NCI-H2107 treated with DMSO at 0.1 percent for 48 hours (cell line): ENCODE measurements around the gene LRMDA.
"Not testable (repeated sequence)": the region's sequence is repeated elsewhere in the genome, so short reads cannot be mapped to it uniquely, and the experiment has no call there.

Source experiments
- DNase-seq: peaks from one replicate; lab custom pipeline; 2025; ENCODE audit not compliant: unreplicated experiment; lab: John Stamatoyannopoulos, UW

LRMDA gene

DNA sequence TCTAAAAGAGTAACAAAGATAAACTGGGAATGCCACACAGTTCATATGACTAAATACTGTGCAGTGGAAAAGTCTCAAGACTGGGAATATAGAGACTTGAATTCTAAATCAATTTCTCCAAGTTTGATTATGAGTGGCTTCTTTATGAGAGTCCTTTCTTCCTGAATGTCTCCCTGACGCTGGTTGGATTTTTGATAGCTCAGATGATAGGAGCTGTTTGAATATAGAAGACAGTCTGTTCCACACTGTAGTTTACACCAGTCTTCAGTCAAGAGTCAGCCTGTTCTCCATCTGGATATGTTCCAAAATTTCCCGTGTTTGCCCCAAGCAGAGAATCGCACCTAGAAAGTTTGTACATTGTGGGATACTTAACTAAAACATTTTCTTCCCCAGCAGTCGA lies 173.7 kb downstream of the LRMDA start:
- no peak for DNase-seq

- not testable (repeated sequence) for DNase-seq
These were observed 174.4 kb downstream of the LRMDA start for GRCh38 chr10:75605795-75606194.

- no peak for DNase-seq
These were observed 174.9 kb downstream of the LRMDA start for GRCh38 chr10:75606203-75606779.

DNA sequence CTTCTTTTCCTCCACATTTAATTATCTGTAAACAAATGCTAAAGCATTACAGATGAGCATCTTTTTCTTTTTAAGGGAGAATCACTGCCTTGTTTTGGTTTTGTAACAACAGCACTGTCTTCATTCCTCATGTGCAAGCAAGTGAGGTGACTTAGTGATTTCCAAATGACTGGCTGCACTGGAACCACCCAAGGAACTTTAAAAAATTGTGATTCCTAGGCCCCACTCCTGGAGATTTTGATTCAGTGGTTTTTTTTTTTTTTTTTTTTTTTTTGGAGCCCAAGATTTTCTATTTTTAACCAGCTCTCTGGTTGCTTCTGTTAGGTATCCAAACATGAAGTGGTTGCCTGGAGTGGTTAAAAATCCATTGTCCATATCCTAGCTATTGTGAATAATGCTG lies 176.2 kb downstream of the LRMDA start:
- no peak for DNase-seq

DNA sequence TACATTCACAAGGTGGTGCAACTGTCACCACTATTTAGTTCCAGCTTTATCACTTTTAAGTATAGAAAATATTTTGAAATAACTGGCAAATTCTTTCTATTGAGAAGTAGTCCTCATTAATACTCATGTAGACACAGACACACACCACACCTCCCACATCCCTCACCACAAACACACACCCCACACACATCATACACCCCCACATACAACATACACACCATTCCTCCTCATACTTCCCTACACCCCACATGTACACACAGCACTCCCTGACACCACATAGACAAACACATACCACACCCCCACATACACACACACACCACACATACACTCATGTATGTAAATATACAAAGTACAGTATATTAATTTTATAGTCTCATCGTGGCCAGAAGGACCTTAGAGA lies 178.8 kb downstream of the LRMDA start:
- no peak for DNase-seq

GRCh38 chr10:75611172-75611992 lies 180.0 kb downstream of the LRMDA start:
- no peak for DNase-seq

GRCh38 chr10:75611993-75612372 lies 180.6 kb downstream of the LRMDA start:
- no peak for DNase-seq

- no peak for DNase-seq
These were observed 181.7 kb downstream of the LRMDA start for GRCh38 chr10:75612904-75613684.

GRCh38 chr10:75613685-75614504 lies 182.5 kb downstream of the LRMDA start:
- DNase-seq, result no peak

DNA sequence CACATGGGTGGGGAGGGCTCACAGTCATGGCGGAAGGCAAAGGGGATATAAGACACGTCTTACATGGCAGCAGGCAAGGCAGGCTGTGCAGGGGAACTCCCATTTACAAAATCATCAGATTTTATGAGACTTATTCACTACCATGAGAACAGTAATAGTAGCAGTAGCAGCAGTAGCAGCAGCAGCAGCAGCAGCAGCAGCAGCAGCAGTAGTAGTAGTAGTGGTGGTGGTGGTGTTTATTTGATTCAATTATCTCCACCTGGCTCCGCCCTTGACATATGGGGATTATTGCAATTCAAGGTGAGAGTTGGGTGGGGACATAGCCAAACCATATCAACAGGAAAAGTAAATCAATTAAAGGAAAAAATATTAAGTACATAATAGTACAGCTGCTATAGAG lies 184.7 kb downstream of the LRMDA start:
- no peak for DNase-seq

- no peak for DNase-seq
These were observed 185.6 kb downstream of the LRMDA start for GRCh38 chr10:75616874-75617478.

- DNase-seq, result no peak
These were observed 186.2 kb downstream of the LRMDA start for GRCh38 chr10:75617485-75618155.

- DNase-seq, result no peak
These were observed 188.2 kb downstream of the LRMDA start for GRCh38 chr10:75619635-75620034.

DNA sequence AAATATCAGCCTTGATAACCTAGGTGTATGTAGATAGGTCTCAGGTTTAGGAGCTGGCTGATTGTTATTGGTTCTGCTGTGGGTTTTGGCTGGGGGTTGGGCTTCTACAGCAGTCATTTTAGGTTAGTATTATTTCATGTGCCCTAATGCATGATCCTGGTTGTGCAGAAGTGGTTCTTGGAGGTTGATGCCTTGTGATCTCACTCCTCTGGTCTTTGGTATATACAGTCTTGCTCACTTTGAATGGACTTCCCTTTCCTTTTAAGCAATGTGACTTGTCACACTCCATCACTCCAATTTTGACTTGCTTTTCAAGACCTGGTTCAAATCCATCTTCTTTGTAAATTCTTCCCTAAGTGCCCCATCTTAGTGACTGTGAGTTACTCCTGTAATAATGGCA lies 188.9 kb downstream of the LRMDA start:
- DNase-seq, result no peak

- not testable (repeated sequence) for DNase-seq
These were observed 189.6 kb downstream of the LRMDA start for GRCh38 chr10:75621003-75621402.

DNA sequence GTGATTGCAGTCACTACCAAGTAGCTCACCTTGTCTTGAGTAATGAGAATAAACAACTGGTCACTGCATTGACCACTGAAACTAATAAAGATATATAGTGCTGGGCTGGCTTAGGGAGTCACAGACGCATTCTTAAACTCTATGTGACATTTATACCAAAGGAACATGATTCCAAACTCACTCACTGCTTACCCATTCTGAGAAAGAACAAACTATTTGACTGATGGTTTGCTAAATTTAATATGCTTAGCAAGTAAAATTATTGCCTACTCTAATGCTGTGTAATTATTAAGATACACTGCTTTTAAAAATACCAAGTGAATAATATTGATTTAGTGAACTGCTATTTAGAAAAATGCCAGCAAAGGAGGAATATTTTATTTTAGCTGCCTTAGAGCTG lies 191.1 kb downstream of the LRMDA start:
- no peak for DNase-seq

GRCh38 chr10:75623310-75624093 lies 192.1 kb downstream of the LRMDA start:
- no peak for DNase-seq

- no peak for DNase-seq
These were observed 193.2 kb downstream of the LRMDA start for GRCh38 chr10:75624638-75625037.

GRCh38 chr10:75630746-75631145 lies 199.3 kb downstream of the LRMDA start:
- no peak for DNase-seq
